Spleen (tissue), 7 donors: ENCODE measurements around the gene PEPD.

Source experiments
- POLR2A ChIP-seq, 3 donors: fragments of 450-650 bp; IDR thresholded peaks; one replicate each; pipeline ENCODE4 v1.5.1; 2017; ENCODE audit warnings: antibody characterized with exemption in 3 of 3, mild to moderate bottlenecking in 1 of 3
- POLR2AphosphoS5 ChIP-seq, 3 donors: sonication (generic); formaldehyde crosslinking; IDR thresholded peaks; one replicate each; pipeline ENCODE4 v1.5.1; 2017; ENCODE audit warnings: antibody characterized with exemption in 3 of 3
- TF ChIP-seq, protein P1 (sequence below), 11 experiments: fragments of 200-600 bp in 7 of 11; fragments of 450-650 bp in 4 of 11; sonication (generic) in 4 of 11; IDR thresholded peaks in 8 of 11; conservative IDR thresholded peaks in 3 of 11; 1 replicate in 7 of 11; 2 replicates in 4 of 11; pipeline versions ENCODE4 v1.4.0 to v1.8.0; 2016 to 2021; ENCODE audit warnings: antibody characterized with exemption in 11 of 11, inconsistent platforms in 4 of 11, mild to moderate bottlenecking in 1 of 11
- donor health status: DM: no; HTN: no; CAD: no; lungs with moderate emphysema.
- donor health status: DM: no; HTN: no; CAD: no.
- donor health status: DM: no; HTN: no; CAD: no.

DNA sequence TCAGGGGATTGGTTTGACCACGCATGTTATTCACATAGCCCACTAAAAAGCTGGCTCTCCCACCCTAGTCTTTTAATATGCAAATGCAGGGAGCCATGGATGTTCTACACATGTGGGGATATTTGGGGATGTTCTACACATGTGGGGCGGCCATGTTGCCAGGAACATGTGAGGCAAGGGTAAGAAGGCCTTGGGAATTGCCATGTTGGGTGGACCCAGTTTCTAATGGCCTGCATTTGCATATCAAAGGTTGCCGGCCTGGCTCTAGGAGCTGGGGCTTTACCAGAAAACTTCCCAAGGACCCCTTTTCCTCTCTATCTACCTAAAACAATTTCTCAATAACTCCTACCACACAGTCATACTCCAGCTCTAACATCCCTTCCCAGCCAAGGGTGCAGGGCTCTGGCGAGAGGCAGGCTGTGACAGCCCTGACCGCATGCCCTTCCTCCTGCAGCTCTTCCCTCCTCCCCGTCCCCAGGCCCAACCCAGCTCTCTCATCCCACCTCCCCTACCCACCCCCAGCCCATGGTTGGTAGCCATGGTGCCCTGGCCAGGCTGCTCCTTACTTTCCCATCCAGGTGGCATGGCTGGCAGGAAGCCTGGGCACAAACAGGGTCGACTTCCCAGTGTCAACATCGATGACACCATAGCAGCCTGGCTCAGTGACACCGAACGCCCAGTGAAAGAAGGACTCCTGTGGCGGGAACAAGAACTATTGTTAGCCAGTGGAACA, 11.0 kb downstream of the PEPD start:
- TF ChIP-seq POLR2AphosphoS5 (IDR thresholded peaks at IDR 0.05) (no peak), POLR2A (IDR thresholded peaks at IDR 0.05) (no peak)
- TF ChIP-seq, protein P1, sequence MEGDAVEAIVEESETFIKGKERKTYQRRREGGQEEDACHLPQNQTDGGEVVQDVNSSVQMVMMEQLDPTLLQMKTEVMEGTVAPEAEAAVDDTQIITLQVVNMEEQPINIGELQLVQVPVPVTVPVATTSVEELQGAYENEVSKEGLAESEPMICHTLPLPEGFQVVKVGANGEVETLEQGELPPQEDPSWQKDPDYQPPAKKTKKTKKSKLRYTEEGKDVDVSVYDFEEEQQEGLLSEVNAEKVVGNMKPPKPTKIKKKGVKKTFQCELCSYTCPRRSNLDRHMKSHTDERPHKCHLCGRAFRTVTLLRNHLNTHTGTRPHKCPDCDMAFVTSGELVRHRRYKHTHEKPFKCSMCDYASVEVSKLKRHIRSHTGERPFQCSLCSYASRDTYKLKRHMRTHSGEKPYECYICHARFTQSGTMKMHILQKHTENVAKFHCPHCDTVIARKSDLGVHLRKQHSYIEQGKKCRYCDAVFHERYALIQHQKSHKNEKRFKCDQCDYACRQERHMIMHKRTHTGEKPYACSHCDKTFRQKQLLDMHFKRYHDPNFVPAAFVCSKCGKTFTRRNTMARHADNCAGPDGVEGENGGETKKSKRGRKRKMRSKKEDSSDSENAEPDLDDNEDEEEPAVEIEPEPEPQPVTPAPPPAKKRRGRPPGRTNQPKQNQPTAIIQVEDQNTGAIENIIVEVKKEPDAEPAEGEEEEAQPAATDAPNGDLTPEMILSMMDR (IDR thresholded peaks at IDR 0.05 in 8 of 11, conservative IDR thresholded peaks at IDR 0.05 in 3 of 11), result no peak
